ENCODE data around the gene PRKN.
"Not testable (repeated sequence)": the region's sequence is repeated elsewhere in the genome, so short reads cannot be mapped to it uniquely, and the experiment has no call there.

The PRKN gene

DNA sequence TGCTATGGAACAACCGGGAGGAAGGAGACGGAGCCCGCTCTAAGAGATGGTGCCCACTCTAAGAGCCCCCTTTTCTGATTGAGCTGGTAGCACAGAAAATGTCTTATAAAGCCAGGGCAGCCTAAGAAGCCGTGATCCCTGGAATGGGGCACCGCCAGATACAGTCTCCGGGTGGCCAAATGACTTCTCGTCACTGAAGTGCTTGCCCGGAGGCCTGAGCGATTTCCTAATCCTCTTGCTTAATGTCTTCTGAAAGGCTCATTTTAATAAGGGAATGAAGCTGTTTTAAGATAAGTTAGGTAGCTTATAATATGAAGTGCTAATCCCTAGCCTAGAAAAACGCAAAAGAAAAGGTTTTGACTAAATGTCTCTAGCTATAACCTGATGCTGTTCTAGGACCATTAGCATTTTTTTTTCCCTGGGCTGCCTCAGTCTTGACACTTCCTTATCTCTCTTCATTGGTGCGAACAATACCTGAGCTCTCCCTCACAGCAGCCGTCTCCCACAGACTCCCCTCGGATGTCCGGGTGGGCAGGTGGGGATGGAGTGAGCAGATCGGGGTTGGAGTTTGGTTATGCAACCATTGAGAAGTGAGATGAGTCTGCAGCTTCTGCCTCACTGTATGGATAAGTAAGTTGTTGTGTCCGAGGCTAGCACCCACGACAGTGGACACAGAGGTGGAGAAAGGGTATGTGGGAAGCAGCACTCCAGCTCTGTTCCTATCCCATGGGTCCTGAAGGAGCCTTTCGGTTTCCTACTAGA is 894.3 kb downstream of the PRKN start:
- H3K4me3 ChIP-seq (ENCODE audit: low read length), result no peak overlapping the region
- TF ChIP-seq, protein P1, sequence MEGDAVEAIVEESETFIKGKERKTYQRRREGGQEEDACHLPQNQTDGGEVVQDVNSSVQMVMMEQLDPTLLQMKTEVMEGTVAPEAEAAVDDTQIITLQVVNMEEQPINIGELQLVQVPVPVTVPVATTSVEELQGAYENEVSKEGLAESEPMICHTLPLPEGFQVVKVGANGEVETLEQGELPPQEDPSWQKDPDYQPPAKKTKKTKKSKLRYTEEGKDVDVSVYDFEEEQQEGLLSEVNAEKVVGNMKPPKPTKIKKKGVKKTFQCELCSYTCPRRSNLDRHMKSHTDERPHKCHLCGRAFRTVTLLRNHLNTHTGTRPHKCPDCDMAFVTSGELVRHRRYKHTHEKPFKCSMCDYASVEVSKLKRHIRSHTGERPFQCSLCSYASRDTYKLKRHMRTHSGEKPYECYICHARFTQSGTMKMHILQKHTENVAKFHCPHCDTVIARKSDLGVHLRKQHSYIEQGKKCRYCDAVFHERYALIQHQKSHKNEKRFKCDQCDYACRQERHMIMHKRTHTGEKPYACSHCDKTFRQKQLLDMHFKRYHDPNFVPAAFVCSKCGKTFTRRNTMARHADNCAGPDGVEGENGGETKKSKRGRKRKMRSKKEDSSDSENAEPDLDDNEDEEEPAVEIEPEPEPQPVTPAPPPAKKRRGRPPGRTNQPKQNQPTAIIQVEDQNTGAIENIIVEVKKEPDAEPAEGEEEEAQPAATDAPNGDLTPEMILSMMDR (IDR thresholded peaks at IDR 0.05; ENCODE audit: insufficient read depth, low read depth, low read length, missing control alignments), result no peak
- no peak for DNase-seq (ENCODE audit: low read depth)

DNA sequence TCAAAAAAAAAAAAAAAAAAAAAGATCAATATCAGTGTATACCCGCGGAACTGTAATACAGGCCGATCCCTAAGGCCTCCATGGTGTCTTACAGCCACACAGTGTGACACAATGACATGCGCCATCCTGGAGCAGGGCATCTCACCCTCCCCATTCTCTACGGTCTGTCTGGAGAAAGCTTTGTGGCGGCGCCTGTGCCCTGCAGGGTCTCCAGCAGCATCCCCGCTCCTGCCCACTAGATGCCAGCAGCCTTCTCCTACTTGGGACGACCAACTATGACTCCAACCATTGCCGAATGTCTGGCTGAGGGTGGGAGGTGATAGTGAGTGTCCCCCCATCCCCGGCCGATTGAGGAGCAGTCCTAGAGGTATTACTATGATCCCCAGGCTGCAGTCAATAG is 894.9 kb downstream of the PRKN start:
- no peak for DNase-seq (ENCODE audit: low read depth)
- TF ChIP-seq, protein P1 (IDR thresholded peaks at IDR 0.05; ENCODE audit: insufficient read depth, low read depth, low read length, missing control alignments), result no peak
- H3K4me3 ChIP-seq (ENCODE audit: low read length), result no peak overlapping the region

DNA sequence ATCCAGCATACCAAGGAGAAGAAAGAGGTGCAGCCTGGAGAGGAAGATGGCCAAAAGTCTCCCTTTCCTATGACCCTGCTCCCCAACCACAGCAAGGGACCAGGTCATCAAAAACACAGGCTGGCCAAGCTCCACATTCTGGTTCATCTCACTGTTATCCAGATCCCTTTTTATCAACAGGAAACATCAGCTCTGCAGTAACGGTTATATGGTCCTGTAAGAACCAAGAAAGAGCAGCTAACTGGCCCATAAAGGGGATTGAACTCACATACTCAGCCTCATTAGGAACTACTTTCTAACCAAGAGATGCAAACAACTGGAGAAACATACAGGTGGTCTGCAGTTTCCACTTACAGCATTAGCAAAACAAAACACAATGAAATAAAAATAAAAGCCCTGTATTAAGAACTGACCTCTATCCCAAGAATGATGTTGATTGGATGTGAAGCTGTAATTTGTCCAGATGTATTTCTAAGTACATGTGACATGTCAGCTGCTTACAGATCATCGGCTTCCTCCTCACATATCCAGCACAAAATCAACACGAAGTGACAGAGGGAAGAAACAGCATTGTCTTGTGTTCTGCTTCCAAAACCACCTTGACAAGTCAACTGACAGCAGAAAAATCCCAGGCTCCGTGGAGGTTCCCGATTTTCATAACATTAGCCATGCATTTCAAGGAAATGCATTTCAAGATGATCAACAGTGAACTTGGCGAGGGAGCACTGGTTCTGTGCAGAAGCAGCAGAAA is 896.5 kb downstream of the PRKN start:
- no peak for DNase-seq (ENCODE audit: low read depth)
- TF ChIP-seq, protein P1 (IDR thresholded peaks at IDR 0.05; ENCODE audit: insufficient read depth, low read depth, low read length, missing control alignments), result no peak
- H3K4me3 ChIP-seq (ENCODE audit: low read length), result no peak overlapping the region

DNA sequence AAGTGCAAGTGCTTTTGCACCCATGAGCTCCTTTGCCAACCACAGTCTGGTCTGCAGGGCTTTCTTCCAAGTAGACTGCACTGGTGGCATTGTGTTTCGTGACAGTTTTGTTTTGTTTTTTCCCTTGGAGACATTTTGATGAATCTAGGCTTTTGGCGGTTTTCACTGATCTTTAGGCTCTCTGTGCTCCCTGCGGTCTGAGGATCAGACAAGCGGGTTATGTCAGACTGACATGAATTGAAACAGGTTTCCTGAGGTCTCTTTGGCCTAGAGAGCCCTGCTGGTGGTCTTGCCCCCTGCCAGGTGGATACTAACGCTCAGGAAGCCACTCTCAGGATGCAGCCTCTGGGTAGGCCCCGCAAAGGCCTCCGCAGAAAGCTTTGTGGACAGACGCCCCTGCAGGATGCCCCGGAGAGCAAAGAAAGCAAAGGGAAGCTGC is 898.3 kb downstream of the PRKN start:
- H3K4me3 ChIP-seq (ENCODE audit: low read length), result no peak overlapping the region
- no peak for DNase-seq (ENCODE audit: low read depth)
- TF ChIP-seq, protein P1 (IDR thresholded peaks at IDR 0.05; ENCODE audit: insufficient read depth, low read depth, low read length, missing control alignments), result no peak

DNA sequence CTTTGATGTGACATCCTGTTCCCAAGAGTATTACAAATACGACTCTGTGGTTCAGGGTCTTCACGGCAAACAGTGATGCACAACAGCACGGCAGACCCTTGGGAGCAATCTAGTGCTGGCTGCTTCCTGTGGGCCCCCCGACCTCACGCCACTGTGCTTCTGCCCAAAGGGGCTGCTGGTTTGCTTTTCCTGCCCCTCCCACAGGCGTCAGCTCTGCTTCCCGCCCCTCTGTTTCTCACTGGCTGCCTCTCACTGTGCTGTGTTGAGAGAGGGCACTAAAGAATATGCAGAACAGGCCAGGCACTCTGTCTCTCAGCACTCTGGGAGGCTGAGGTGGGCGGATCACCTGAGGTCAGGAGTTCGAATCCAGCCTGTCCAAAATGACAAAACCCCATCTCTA is 899.2 kb downstream of the PRKN start:
- no peak for DNase-seq (ENCODE audit: low read depth)
- TF ChIP-seq, protein P1 (IDR thresholded peaks at IDR 0.05; ENCODE audit: insufficient read depth, low read depth, low read length, missing control alignments), result no peak
- H3K4me3 ChIP-seq (ENCODE audit: low read length), result no peak overlapping the region

DNA sequence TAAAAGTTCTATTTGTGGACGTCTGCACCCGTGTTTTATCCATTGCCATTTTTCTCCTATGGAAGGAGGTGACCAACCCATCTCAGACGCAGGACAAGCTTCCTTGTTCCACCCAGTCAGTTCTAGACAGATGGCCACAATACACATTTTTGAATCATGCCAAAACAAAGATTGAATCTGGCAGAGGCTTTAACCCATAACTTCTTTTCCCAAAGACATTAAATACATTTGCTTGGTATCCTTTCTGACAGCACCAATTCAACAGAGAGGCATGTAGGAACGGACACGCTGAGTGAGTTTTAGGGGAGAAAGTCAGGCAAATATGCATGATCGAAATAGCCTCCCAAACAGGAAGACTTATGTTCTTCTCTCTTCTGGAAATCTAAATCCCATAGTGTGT is 901.1 kb downstream of the PRKN start:
- DNase-seq (ENCODE audit: low read depth), result no peak
- no peak overlapping the region for H3K4me3 ChIP-seq (ENCODE audit: low read length)
- TF ChIP-seq, protein P1 (IDR thresholded peaks at IDR 0.05; ENCODE audit: insufficient read depth, low read depth, low read length, missing control alignments), result no peak

DNA sequence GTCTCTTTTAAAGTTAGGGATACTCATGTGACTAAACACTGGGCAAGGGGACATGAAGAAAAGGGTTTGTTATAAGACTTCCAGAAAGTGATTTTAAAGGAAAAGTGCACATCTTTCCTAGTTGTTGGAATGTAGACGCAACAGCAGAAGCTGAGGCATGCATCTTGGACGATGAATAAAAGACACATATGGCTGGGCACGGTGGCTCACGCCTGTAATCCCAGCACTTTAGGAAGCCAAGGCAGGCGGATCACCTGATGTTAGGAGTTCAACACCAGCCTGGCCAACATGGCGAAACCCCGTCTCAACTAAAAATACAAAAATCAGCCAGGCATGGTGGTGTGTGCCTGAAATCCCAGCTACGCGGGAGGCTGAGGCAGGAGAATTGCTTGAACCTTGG is 905.4 kb downstream of the PRKN start:
- not testable (repeated sequence) for H3K4me3 ChIP-seq (ENCODE audit: low read length); DNase-seq (ENCODE audit: low read depth)

Data from epithelial cell of esophagus (primary cell).